ENCODE measurements around the gene CNFN. TPM values are rescaled to one million over a fixed set of nuclear protein-coding genes. Genes with fewer than 3 reads are reported as not detected.
A peak's percentile ranks its signal among the peaks of the same experiment; 100 is the strongest.

The CNFN gene
- total and polyA plus RNA-seq, 8 donors: 0.32 to 4.2 (median 0.70) TPM; not detected in 1

- intact Hi-C loops (cut with DNase I): no loop called here
- FAIRE-seq (no peak), DNase-seq (no peak), ATAC-seq (no peak)
- no peaks in the 10 kb centered on the region for H3K9me3 ChIP-seq
- 89 to 90% methylated on average over 16 of the region's 16 CpGs for WGBS, 2 donors
- H3K27ac ChIP-seq: no peak overlapping the region
- peaks cover 0 to 20% (median 0%) of the 10 kb centered on the region in 3 donors for H3K36me3 ChIP-seq
- no peaks in the 10 kb centered on the region for H3K4me1 ChIP-seq
- H3K27me3 ChIP-seq: no peaks in the 10 kb centered on the region
- no peak for TF ChIP-seq CTCF (IDR thresholded peaks at IDR 0.05)
- H3K4me3 ChIP-seq: no peak overlapping the region
These were observed 29.1 kb downstream of the CNFN start for GRCh38 chr19:42360787-42361544.

GRCh38 chr19:42357290-42357689, 32.8 kb downstream of the CNFN start:
- H3K4me3 ChIP-seq: no peak overlapping the region
- no peak for FAIRE-seq
- no peak overlapping the region for H3K27ac ChIP-seq
- intact Hi-C loops (cut with DNase I): no loop called here
- ATAC-seq: no peak
- H3K36me3 ChIP-seq: peaks cover 0 to 12% (median 0%) of the 10 kb centered on the region in 3 donors
- no peak for TF ChIP-seq CTCF (IDR thresholded peaks at IDR 0.05)
- no peaks in the 10 kb centered on the region for H3K9me3 ChIP-seq
- WGBS, 2 donors: 90 to 94% methylated on average over 12 of the region's 12 CpGs
- no peaks in the 10 kb centered on the region for H3K27me3 ChIP-seq
- H3K4me1 ChIP-seq: no peaks in the 10 kb centered on the region
- peak in 1 of 6 donors; percentile 62 for DNase-seq

GRCh38 chr19:42356686-42357085, 33.4 kb downstream of the CNFN start:
- intact Hi-C loops (cut with DNase I): no loop called here
- 98% methylated on average over 15 of the region's 15 CpGs for WGBS, 2 donors
- Histone ChIP-seq H3K27me3 (no peaks in the 10 kb centered on the region), H3K9me3 (no peaks in the 10 kb centered on the region), H3K4me1 (no peaks in the 10 kb centered on the region), H3K27ac (no peak overlapping the region), H3K4me3 (no peak overlapping the region), H3K36me3 (peaks cover 0 to 17% (median 0%) of the 10 kb centered on the region in 3 donors)
- DNase-seq (peak in 1 of 6 donors; percentile 55), FAIRE-seq (no peak), ATAC-seq (no peak)
- TF ChIP-seq CTCF (IDR thresholded peaks at IDR 0.05): no peak

- DNase-seq (peak in 1 of 6 donors; percentile 54), FAIRE-seq (no peak), ATAC-seq (no peak)
- Histone ChIP-seq H3K36me3 (peaks cover 0 to 17% (median 0%) of the 10 kb centered on the region in 3 donors), H3K4me1 (no peaks in the 10 kb centered on the region), H3K27ac (no peak overlapping the region), H3K27me3 (no peaks in the 10 kb centered on the region), H3K9me3 (no peaks in the 10 kb centered on the region), H3K4me3 (no peak overlapping the region)
- intact Hi-C loops (cut with DNase I): no loop called here
- 93 to 94% methylated on average over 12 of the region's 12 CpGs for WGBS, 2 donors
- TF ChIP-seq CTCF (IDR thresholded peaks at IDR 0.05): no peak
These were observed 34.2 kb downstream of the CNFN start for GRCh38 chr19:42355896-42356295.

All from pancreas (tissue), 10 donors.